ENCODE measurements around the gene LHFPL6.

Gene LHFPL6

DNA sequence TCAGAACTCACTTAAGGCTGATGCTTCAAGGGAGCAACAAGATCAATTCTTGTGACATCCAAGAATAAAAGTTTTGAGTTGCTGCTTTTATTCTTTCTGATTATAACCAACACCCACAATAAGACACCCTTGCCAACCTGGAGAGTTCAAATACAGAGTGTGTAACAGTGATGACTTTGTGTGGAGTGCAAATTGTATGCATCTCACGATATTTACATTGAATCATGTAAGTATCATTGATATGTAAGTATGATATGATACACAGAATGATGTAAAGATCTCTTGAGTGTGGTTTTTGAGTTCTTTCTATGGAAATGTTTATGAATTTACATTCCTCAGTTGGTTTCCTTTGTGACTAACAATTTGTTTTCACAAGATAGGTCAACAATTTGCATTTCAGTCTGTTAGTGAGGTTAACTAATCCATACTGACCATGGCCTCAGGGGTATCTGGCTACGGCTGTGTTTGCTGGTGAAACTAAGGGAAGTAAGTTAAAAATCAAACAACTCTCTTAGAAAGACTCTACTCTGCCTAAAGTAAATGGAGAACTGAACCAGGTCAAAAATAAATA lies 12.4 kb downstream of the LHFPL6 start:
- DNase-seq (ENCODE audit: low read depth in 2 of 2) = no peak

DNA sequence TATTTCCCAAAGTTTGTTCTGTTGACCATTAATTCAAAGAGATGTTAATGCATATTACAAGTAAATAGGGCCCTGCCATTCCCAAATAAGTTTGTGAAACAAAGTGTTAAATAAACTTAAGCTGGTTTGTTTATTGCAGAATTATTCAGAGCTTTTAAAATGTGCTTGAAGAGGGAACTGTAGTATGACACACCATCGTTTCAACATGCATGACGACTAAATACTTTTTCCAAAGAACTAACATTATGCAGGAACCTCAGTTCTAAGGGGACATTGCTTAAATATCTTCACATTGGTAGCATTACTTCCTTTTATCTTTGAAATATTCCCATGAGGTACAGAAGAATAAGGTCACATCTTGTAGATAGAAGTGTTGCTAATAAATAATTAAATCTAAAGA lies 14.6 kb downstream of the LHFPL6 start:
- DNase-seq (ENCODE audit: low read depth in 2 of 2) = no peak

GRCh38 chr13:39587939-39588338 lies 15.1 kb downstream of the LHFPL6 start:
- DNase-seq (ENCODE audit: low read depth in 2 of 2) = no peak

DNA sequence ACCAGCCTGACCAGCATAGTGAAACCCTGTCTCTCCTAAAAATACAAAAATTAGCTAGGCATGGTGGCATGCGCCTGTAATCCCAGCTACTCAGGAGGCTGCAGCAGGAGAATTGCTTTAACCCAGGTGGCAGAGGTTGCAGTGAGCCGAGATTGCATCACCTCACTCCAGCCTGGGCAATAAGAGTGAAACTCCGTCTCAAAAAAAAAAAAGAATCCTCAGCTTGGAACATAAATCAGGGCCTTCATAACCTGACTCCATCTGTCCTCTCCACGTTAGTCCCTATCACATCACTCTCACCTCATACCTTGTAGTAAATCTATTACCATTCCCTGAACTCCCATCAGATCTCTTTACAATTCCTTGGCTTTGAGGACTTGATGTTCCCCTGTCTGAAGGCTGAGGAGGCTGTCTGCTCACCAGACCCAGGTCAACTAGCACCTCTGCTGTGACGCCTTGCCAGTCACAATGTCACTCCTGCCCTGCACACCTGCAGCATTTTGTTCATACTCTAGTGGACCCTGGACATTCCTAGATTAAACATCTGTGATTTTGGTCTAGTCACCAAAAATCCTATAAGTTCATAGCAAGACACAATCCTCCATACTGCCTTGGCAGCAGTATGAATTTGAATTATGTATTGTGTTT lies 15.9 kb downstream of the LHFPL6 start:
- no peak for DNase-seq (ENCODE audit: low read depth in 2 of 2)

- DNase-seq (ENCODE audit: low read depth in 2 of 2) = no peak
Observed at GRCh38 chr13:39586151-39586550, 16.8 kb downstream of the LHFPL6 start.

DNA sequence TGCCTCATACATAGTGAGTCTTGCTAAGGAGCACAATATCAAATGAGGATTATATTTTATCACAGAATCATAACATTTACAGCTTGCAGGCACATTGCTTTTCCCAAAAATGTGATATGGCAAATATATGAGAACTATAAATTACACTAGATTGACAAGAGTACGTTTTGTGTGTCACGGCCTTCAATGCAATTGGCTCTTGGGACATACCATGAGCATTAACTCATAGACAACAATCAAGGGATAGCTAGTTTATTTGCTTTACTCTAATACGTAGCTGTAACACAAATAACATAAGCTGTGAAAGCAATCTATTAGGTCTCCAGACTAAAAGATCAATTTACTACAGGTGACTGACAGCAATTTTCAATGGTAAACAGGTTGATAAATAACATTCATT lies 17.8 kb downstream of the LHFPL6 start:
- DNase-seq (ENCODE audit: low read depth in 2 of 2) = no peak

DNA sequence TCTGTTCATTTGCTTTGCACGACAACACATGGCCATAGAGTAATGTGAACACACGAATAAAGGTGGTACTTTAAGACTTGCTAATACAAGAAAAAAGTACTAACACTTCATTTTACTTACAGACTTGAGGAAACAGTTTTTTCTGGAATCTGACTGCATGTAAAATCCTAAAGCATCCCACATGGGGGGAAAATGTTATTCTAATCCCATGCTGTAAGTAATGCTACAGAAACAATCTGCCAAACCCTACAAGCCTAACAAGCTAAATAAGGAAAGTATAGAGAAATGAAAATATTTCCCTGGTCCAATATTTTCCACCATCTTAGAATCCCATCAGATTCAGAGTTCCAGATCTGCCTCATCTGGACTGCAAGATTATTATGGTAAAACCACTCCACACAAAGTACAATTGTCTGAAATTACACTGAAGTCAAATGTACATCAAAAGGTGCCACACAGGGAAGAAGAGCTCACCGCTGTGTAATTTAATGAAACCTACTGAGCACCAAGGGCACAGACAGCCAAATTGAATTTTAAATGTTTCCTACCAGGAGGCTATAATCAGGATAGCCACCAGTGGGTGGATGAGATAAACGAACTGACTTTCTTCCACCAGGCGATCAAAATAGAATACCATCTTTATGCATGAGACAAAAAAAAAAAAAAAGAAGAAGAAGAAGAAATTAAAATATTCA lies 22.0 kb downstream of the LHFPL6 start:
- DNase-seq (ENCODE audit: low read depth in 2 of 2) = no peak

GRCh38 chr13:39578821-39579291 lies 24.1 kb downstream of the LHFPL6 start:
- DNase-seq (ENCODE audit: low read depth in 2 of 2) = no peak

GRCh38 chr13:39577838-39578491 lies 25.0 kb downstream of the LHFPL6 start:
- DNase-seq (ENCODE audit: low read depth in 2 of 2) = no peak

DNA sequence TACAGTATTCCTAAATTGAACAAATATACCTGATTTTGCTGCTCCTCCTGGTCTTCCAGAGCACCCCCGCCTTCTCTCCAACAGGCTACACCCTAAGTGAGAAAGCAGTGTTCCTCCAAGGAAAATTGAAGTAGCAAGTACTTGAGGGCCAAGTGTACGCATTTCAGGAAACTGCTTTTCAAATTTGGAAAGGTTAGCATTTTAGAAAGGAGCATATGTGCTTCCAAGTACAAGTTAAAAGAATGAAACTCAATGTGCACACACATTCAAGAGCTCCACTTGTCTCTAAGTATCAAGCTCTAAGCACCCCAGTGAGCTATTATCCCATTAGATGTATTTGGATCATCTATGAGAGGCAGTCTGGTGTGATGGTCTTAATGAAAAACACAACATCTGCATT lies 25.8 kb downstream of the LHFPL6 start:
- no peak for DNase-seq (ENCODE audit: low read depth in 2 of 2)

DNA sequence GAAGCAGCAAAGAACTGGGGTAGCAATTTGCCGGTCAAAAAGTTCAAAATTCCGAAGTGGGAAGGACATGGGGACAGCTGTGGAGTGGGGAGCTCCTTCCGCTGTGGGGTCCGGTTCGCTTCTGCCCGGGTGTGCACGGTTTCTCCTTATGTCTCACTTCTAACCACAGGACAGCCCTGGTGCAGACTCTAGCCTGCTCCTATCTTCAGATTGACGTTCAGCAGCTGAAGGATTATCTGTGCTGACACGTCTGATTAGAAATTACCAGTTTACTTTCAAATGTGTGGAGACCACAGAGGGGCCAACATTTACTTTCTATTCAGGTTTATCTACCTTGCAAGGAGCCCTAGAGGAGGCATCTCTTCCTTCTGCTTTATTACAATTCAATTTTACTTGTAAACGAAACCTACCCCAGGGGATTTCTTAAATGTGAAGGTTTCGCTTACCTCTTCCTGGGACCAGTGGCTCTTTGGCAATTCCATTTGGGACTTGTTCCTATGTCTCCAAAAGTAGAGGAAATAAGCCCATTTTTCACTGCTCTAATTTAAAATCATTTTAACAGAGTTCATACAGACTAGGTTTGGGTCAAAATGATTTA lies 27.3 kb downstream of the LHFPL6 start:
- no peak for DNase-seq (ENCODE audit: low read depth in 2 of 2)

GRCh38 chr13:39571502-39572092 lies 31.4 kb downstream of the LHFPL6 start:
- DNase-seq (ENCODE audit: low read depth in 2 of 2) = no peak

GRCh38 chr13:39567569-39567968 lies 35.4 kb downstream of the LHFPL6 start:
- no peak for DNase-seq (ENCODE audit: low read depth in 2 of 2)

DNA sequence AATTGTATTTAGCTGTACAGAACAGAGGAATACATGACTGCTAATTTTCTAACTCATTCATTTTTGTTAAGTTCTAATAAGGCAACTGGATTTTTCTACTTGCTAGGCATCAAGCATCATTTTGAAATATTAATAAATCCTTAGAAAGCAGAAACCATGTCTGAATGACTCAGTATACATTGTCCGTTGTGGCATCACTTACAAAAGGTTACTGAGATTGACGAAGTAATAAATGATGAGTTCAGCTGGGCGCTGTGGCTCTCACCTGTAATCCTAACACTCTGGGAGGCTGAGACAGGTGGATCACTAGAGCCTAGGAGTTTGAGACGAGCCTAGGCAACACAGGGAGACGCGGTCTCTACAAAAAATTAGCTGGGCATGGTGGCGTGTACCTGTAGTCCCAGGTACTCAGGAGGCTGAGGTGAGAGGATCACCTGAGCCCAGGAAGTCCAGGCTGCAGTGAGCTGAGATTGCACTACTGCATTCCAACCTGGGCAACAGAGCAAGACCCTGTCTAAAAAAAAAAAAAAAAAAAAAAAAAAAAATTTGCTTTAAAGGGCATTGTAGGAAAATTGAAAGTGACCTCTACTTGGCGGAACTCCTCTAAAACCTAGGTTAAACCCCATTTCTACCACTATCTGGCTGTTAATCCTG lies 36.6 kb downstream of the LHFPL6 start:
- no peak for DNase-seq (ENCODE audit: low read depth in 2 of 2)

- DNase-seq (ENCODE audit: low read depth in 2 of 2) = no peak
Observed at GRCh38 chr13:39565036-39565949, 37.7 kb downstream of the LHFPL6 start.

DNA sequence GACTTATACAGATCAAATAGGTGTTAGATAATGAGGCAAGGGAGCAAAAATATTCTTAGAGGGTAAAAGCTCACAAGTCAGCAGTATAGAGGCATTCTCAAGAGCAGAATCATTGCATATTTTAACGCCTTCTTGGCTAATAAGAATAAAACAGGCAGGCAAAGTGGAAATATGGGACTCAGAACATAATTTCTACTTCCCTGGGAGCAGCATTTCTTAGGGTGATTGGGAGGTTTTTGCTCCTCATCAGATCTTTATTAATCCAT lies 39.6 kb downstream of the LHFPL6 start:
- no peak for DNase-seq (ENCODE audit: low read depth in 2 of 2)

DNA sequence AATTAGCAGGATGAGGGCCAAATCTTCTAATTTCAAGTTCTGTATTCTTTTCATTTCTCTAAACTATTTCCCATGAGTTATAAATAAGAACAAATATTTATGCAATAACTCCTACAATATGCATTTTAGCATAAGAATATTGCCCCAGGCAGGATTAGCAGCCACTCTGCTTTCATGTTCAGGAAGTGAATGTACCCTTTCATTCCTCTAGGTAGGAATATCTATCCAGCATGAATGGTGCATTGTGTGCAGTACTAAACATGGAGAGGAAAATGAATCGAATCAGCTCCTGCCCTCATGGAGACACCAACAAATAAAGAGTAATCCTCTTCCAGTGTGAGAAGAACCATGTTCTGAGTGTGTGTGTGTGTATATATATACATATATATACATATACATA lies 41.0 kb downstream of the LHFPL6 start:
- DNase-seq (ENCODE audit: low read depth in 2 of 2) = no peak

DNA sequence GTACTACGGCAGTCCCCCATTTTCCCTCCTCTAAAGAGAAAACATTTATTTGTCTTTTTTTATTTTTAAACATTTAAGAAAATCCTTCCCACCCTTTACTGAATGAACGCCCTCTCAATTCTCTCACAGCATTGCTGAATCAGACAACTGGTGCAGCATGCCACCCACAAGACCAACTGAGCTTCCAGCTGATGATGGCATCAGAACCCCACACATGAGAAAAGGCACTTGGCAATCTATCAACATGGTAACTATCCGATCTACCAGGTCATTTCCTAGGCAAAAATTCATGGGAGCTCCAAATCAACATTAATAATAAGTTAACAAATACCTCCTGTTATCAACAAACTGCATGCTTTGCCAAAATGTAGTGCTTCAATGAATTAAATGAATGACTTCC lies 43.1 kb downstream of the LHFPL6 start:
- no peak for DNase-seq (ENCODE audit: low read depth in 2 of 2)

DNA sequence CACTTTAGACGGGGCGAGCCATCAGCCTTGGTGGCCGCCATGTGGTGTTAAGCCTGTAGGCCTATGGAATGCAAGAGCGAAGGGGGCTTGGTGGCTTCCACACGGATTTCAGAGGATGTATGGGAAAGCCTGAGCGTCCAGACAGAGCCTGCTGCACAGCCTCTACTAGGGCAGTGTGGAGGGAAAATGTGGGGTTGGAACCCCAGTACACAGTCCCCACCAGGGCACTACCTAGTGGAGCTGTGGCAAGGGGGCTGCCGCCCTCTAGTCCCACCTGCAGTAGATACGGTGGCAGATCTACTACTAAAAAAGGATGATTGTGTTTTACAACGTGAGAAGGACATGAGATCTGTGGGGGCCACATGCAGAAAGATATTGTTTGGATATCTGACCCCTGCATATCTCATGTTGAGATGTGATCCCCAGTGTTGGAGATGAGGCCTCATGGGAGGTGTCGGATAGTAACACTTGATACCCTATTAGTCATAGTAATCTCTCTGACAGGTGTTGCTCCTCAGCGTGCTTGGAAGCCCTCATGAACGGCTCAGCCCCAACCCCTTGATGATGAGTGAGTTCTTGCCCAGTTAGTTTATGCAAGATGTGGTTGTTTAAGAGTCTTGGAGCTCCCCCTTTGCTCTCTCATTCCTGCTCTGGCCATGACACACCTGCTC lies 45.6 kb downstream of the LHFPL6 start:
- no peak for DNase-seq (ENCODE audit: low read depth in 2 of 2)

- DNase-seq (ENCODE audit: low read depth in 2 of 2) = no peak
Observed at GRCh38 chr13:39556866-39557265, 46.1 kb downstream of the LHFPL6 start.
